Neural progenitor cell (in vitro differentiated cells): Measurements from ENCODE around the gene DYSF. TPM values are rescaled to one million over a fixed set of nuclear protein-coding genes. Genes with fewer than 3 reads are reported as not detected.
A peak's percentile ranks its signal among the peaks of the same experiment; 100 is the strongest.

Experiments used
- DNase-seq: peaks from one replicate; pipeline ENCODE4 v3.0.0-alpha.2; 2016; ENCODE audit warnings: low spot score
- H2AFZ ChIP-seq: fragments of 200-600 bp; sonication (generic); replicated peaks from 2 replicates; pipeline ENCODE4 v1.6.1; 2016; ENCODE audit warnings: antibody characterized with exemption
- H3F3A ChIP-seq: fragments of 200-600 bp; sonication (generic); 2 replicates; pipeline ENCODE4 v1.6.1; 2016; ENCODE audit warnings: antibody characterized with exemption, low read depth
- H3K27ac ChIP-seq: fragments of 200-600 bp; sonication (generic); 2 replicates; pipeline ENCODE4 v1.5.1; 2016; ENCODE audit warnings: mild to moderate bottlenecking
- H3K27me3 ChIP-seq: fragments of 200-600 bp; sonication (generic); 2 replicates; pipeline ENCODE4 v1.6.1; 2016; ENCODE audit warnings: mild to moderate bottlenecking, moderate library complexity
- H3K36me3 ChIP-seq: fragments of 200-600 bp; sonication (generic); 2 replicates; pipeline ENCODE4 v1.5.1; 2016
- H3K4me1 ChIP-seq: fragments of 200-600 bp; sonication (generic); 2 replicates; pipeline ENCODE4 v1.6.1; 2016; ENCODE audit warnings: mixed run types
- H3K4me2 ChIP-seq: fragments of 200-600 bp; sonication (generic); 2 replicates; pipeline ENCODE4 v1.6.1; 2016
- H3K4me3 ChIP-seq: fragments of 200-600 bp; sonication (generic); 2 replicates; pipeline ENCODE4 v1.5.1; 2016
- H3K79me2 ChIP-seq: fragments of 200-600 bp; sonication (generic); 2 replicates; pipeline ENCODE4 v1.6.1; 2016; ENCODE audit warnings: low read depth
- H3K9ac ChIP-seq: fragments of 200-600 bp; sonication (generic); 2 replicates; pipeline ENCODE4 v1.6.1; 2016
- H3K9me3 ChIP-seq: fragments of 200-600 bp; sonication (generic); 2 replicates; pipeline ENCODE4 v1.5.1; 2016; ENCODE audit warnings: low read depth
- H4K20me1 ChIP-seq: fragments of 200-600 bp; sonication (generic); 2 replicates; pipeline ENCODE4 v1.6.1; 2016; ENCODE audit warnings: low read depth
- H3K27ac Mint-ChIP-seq: 3 replicates; pipeline ENCODE4 v1.8.0; 2021; ENCODE audit warnings: mixed read lengths
- H3K27me3 Mint-ChIP-seq: 2 replicates; pipeline ENCODE4 v1.8.0; 2022; ENCODE audit warnings: low read depth, mild to moderate bottlenecking, inconsistent platforms, moderate library complexity, mixed read lengths; ENCODE audit not compliant: insufficient read depth
- H3K36me3 Mint-ChIP-seq: 3 replicates; pipeline ENCODE4 v1.8.0; 2021; ENCODE audit warnings: mixed read lengths
- H3K4me1 Mint-ChIP-seq: 3 replicates; pipeline ENCODE4 v1.8.0; 2021; ENCODE audit warnings: mixed read lengths
- H3K4me3 Mint-ChIP-seq: 3 replicates; pipeline ENCODE4 v1.8.0; 2021; ENCODE audit warnings: mild to moderate bottlenecking, moderate library complexity, mixed read lengths
- H3K9me3 Mint-ChIP-seq: 3 replicates; pipeline ENCODE4 v1.8.0; 2020; ENCODE audit warnings: mixed read lengths
- CTCF ChIP-seq: fragments of 200-600 bp; sonication (generic); IDR thresholded peaks from 2 replicates; pipeline ENCODE4 v1.5.1; 2017; ENCODE audit warnings: antibody characterized with exemption, mild to moderate bottlenecking
- EZH2 ChIP-seq: fragments of 200-600 bp; sonication (generic); IDR thresholded peaks from 2 replicates; pipeline ENCODE4 v1.6.1; 2017; ENCODE audit warnings: antibody characterized with exemption, mild to moderate bottlenecking, moderate library complexity
- EZH2phosphoT487 ChIP-seq: fragments of 200-600 bp; sonication (generic); IDR thresholded peaks from 2 replicates; pipeline ENCODE4 v1.6.1; 2017; ENCODE audit warnings: antibody characterized with exemption
- total RNA-seq: library from RNA; depleted of rRNA; stranded (reverse); fragments of >200 nt; gene quantifications from 2 replicates; pipeline ENCODE4 v1.2.3, GENCODE V29; 2015; ENCODE audit warnings: low replicate concordance

Gene DYSF
- total RNA-seq, 1 donor from 2014 or later, result 0.39 TPM

- no peak overlapping the region for H2AFZ ChIP-seq
- no peak overlapping the region for H3K9ac ChIP-seq
- TF ChIP-seq EZH2phosphoT487, result no peak
- no peak for TF ChIP-seq EZH2
- no peak for TF ChIP-seq CTCF
- no peaks in the 10 kb centered on the region for H3K79me2 ChIP-seq
- H3K36me3 ChIP-seq, result no peaks in the 10 kb centered on the region
- no peak overlapping the region for H3K4me2 ChIP-seq
- H3K4me1 ChIP-seq, result peaks cover 32% of the 10 kb centered on the region
- no peak overlapping the region for H3K4me3 Mint-ChIP-seq
- DNase-seq, result no peak
- H3K9me3 ChIP-seq, result no peaks in the 10 kb centered on the region
- H3K9me3 Mint-ChIP-seq, result peaks cover 2% of the 10 kb centered on the region
- peaks cover 26% of the 10 kb centered on the region for H3F3A ChIP-seq
- peak overlapping the region; percentile 79 for H3K27ac Mint-ChIP-seq
- H4K20me1 ChIP-seq, result peaks cover 5% of the 10 kb centered on the region
- peaks cover 39% of the 10 kb centered on the region for H3K4me1 Mint-ChIP-seq
- H3K4me3 ChIP-seq, result no peak overlapping the region
- peaks cover 46% of the 10 kb centered on the region for H3K27me3 ChIP-seq
- H3K27me3 Mint-ChIP-seq, result peaks cover 27% of the 10 kb centered on the region
- H3K36me3 Mint-ChIP-seq, result no peaks in the 10 kb centered on the region
- no peak overlapping the region for H3K27ac ChIP-seq
These were observed 4.0 kb downstream of the DYSF start for GRCh38 chr2:71457123-71457915.

- Histone ChIP-seq H3K79me2 (no peaks in the 10 kb centered on the region), H3K36me3 (no peaks in the 10 kb centered on the region), H3K9me3 (no peaks in the 10 kb centered on the region), H3K27ac (no peak overlapping the region), H4K20me1 (peaks cover 5% of the 10 kb centered on the region), H3F3A (peaks cover 24% of the 10 kb centered on the region), H3K4me1 (peaks cover 29% of the 10 kb centered on the region), H3K27me3 (peaks cover 46% of the 10 kb centered on the region), H3K4me2 (no peak overlapping the region), H3K9ac (no peak overlapping the region), H2AFZ (no peak overlapping the region), H3K4me3 (no peak overlapping the region)
- peaks cover 22% of the 10 kb centered on the region for H3K27me3 Mint-ChIP-seq
- TF ChIP-seq CTCF (no peak), EZH2 (no peak), EZH2phosphoT487 (no peak)
- H3K4me1 Mint-ChIP-seq, result peaks cover 38% of the 10 kb centered on the region
- no peak overlapping the region for H3K27ac Mint-ChIP-seq
- H3K9me3 Mint-ChIP-seq, result peaks cover 2% of the 10 kb centered on the region
- no peak overlapping the region for H3K4me3 Mint-ChIP-seq
- no peak for DNase-seq
- H3K36me3 Mint-ChIP-seq, result no peaks in the 10 kb centered on the region
These were observed 4.6 kb downstream of the DYSF start for GRCh38 chr2:71457923-71458322.

- H3K36me3 ChIP-seq, result no peaks in the 10 kb centered on the region
- H3K9me3 ChIP-seq, result no peaks in the 10 kb centered on the region
- H3K9ac ChIP-seq, result no peak overlapping the region
- H3F3A ChIP-seq, result peaks cover 19% of the 10 kb centered on the region
- H3K79me2 ChIP-seq, result no peaks in the 10 kb centered on the region
- H2AFZ ChIP-seq, result no peak overlapping the region
- peaks cover 26% of the 10 kb centered on the region for H3K4me1 ChIP-seq
- H3K27me3 Mint-ChIP-seq, result peaks cover 17% of the 10 kb centered on the region
- no peak overlapping the region for H3K4me2 ChIP-seq
- H3K4me3 Mint-ChIP-seq, result no peak overlapping the region
- H3K9me3 Mint-ChIP-seq, result peaks cover 2% of the 10 kb centered on the region
- no peaks in the 10 kb centered on the region for H3K36me3 Mint-ChIP-seq
- H3K27me3 ChIP-seq, result peaks cover 46% of the 10 kb centered on the region
- H4K20me1 ChIP-seq, result peaks cover 5% of the 10 kb centered on the region
- no peak for TF ChIP-seq EZH2
- no peak for TF ChIP-seq CTCF
- TF ChIP-seq EZH2phosphoT487, result no peak
- no peak overlapping the region for H3K27ac ChIP-seq
- H3K27ac Mint-ChIP-seq, result peak overlapping the region; percentile 1
- H3K4me1 Mint-ChIP-seq, result peaks cover 35% of the 10 kb centered on the region
- DNase-seq, result no peak
- no peak overlapping the region for H3K4me3 ChIP-seq
These were observed 5.2 kb downstream of the DYSF start for GRCh38 chr2:71458413-71459083.
